Upper lobe of left lung (tissue), 6 donors: ENCODE measurements around the gene RECQL5. TPM values are rescaled to one million over a fixed set of nuclear protein-coding genes. Genes with fewer than 3 reads are reported as not detected.

Experiments used
- ATAC-seq, 2 donors: fragments of 200-7000 bp; cut with Tn5 transposase; one replicate each; pipeline ENCODE4 v1.9.1; 2022; ENCODE audit warnings: mild to moderate bottlenecking in 2 of 2, moderate library complexity in 2 of 2; ENCODE audit not compliant: low FRiP score in 2 of 2
- DNase-seq, 2 donors: peaks; one replicate each; pipeline ENCODE4 v3.0.0-alpha.2; 2019 to 2020
- H3K27ac ChIP-seq, 4 donors: fragments of 200-600 bp; sonication (generic); one replicate each; pipeline ENCODE4 v1.5.1; 2016 to 2019
- H3K27me3 ChIP-seq, 4 donors: fragments of 200-600 bp; sonication (generic); one replicate each; pipeline ENCODE4 v1.5.1; 2017 to 2019
- H3K36me3 ChIP-seq, 4 donors: fragments of 200-600 bp; sonication (generic); one replicate each; pipeline ENCODE4 v1.5.1; 2016 to 2019
- H3K4me1 ChIP-seq, 4 donors: fragments of 200-600 bp; sonication (generic); one replicate each; pipeline ENCODE4 v1.5.1; 2018 to 2019
- H3K4me3 ChIP-seq, 4 donors: fragments of 200-600 bp; sonication (generic); one replicate each; pipeline ENCODE4 v1.5.1; 2017 to 2019; ENCODE audit warnings: mild to moderate bottlenecking in 2 of 4, moderate library complexity in 1 of 4
- H3K9me3 ChIP-seq, 4 donors: fragments of 200-600 bp; sonication (generic); one replicate each; pipeline ENCODE4 v1.5.1; 2018 to 2019
- CTCF ChIP-seq, 6 experiments: fragments of 450-650 bp in 4 of 6; fragments of 200-600 bp in 2 of 6; sonication (generic) in 2 of 6; IDR thresholded peaks; one replicate each; pipeline ENCODE4 v1.5.1; 2016 to 2019; ENCODE audit warnings: antibody characterized with exemption in 6 of 6
- EP300 ChIP-seq, 4 donors: sonication (generic); formaldehyde crosslinking; IDR thresholded peaks; one replicate each; pipeline ENCODE4 v1.5.1; 2017; ENCODE audit warnings: antibody characterized with exemption in 4 of 4, control low read depth in 2 of 4
- POLR2A ChIP-seq, 4 donors: fragments of 450-650 bp; IDR thresholded peaks; one replicate each; pipeline ENCODE4 v1.5.1; 2016 to 2017; ENCODE audit warnings: antibody characterized with exemption in 4 of 4, mild to moderate bottlenecking in 2 of 4
- POLR2AphosphoS5 ChIP-seq, 2 donors: sonication (generic); formaldehyde crosslinking; IDR thresholded peaks; one replicate each; pipeline ENCODE4 v1.5.1; 2017; ENCODE audit warnings: antibody characterized with exemption in 2 of 2
- WGBS, 2 donors: methylation state at CpG; one replicate each; pipeline ENCODE4 v1.1.5; 2017 to 2018; 5-methylcytosine and 5-hydroxymethylcytosine counted together
- total RNA-seq, 6 donors: library from RNA; depleted of rRNA in 4 of 6; stranded (reverse); fragments of >200 nt in 4 of 6; gene quantifications; one replicate each; pipeline versions ENCODE4 v1.1.0 to v1.2.1, GENCODE V29; 2016 to 2021
- donor health status: DM: no; HTN: no; CAD: no; lungs with moderate emphysema.
- donor health status: DM: no; HTN: yes; CAD: no; lungs with severe emphysema.

Gene RECQL5
- total RNA-seq, 6 donors from 2014 or later = 11.4 to 97.4 (median 41.4) TPM

DNA sequence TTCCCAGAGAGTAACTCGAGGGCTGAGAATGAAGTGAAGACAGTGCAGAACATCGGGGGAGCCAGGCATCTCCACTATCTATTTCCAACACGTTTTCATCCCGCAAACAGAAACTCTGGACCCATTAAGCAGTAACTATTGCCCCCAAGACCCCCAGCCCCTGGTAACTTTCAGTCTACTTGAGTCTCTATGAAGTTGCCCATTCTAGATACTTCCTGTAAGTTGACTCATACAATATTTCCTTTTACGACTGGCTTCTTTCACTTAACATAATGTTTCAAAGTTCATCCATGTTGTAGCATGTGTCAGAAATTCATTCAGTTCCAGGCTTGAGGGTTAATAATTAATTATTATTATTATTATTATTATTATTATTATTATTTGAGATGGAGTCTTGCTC is 59.9 kb downstream of the RECQL5 start:
- Histone ChIP-seq H3K27ac (no peak overlapping the region), H3K4me1 (peaks cover 0 to 13% (median 0%) of the 10 kb centered on the region in 4 donors), H3K9me3 (no peaks in the 10 kb centered on the region), H3K27me3 (no peaks in the 10 kb centered on the region), H3K4me3 (no peak overlapping the region), H3K36me3 (peaks cover 0 to 31% (median 11%) of the 10 kb centered on the region in 4 donors)
- ATAC-seq (no peak), DNase-seq (no peak)
- TF ChIP-seq EP300 (IDR thresholded peaks at IDR 0.05) (no peak), POLR2A (IDR thresholded peaks at IDR 0.05) (no peak), POLR2AphosphoS5 (IDR thresholded peaks at IDR 0.05) (no peak), CTCF (IDR thresholded peaks at IDR 0.05) (no peak)
- 86 to 93% methylated on average over 5 of the region's 5 CpGs for WGBS, 2 donors

GRCh38 chr17:75605790-75606189 is 61.2 kb downstream of the RECQL5 start:
- 84 to 91% methylated on average over 13 to 16 of the region's 16 CpGs for WGBS, 2 donors
- no peak for TF ChIP-seq POLR2A (IDR thresholded peaks at IDR 0.05)
- TF ChIP-seq POLR2AphosphoS5 (IDR thresholded peaks at IDR 0.05) = no peak
- TF ChIP-seq CTCF (IDR thresholded peaks at IDR 0.05) = no peak
- no peak for TF ChIP-seq EP300 (IDR thresholded peaks at IDR 0.05)

GRCh38 chr17:75604034-75604695 is 62.8 kb downstream of the RECQL5 start:
- DNase-seq (no peak), ATAC-seq (peak in 1 of 2 donors; percentile 28)
- WGBS, 2 donors = 56 to 89% methylated on average over 5 to 6 of the region's 12 CpGs
- no peak overlapping the region for H3K27ac ChIP-seq
- TF ChIP-seq EP300 (IDR thresholded peaks at IDR 0.05) = no peak
- TF ChIP-seq POLR2AphosphoS5 (IDR thresholded peaks at IDR 0.05) = no peak
- TF ChIP-seq POLR2A (IDR thresholded peaks at IDR 0.05) = no peak
- TF ChIP-seq CTCF (IDR thresholded peaks at IDR 0.05) = no peak
- H3K4me1 ChIP-seq = peaks cover 0 to 13% (median 0%) of the 10 kb centered on the region in 4 donors
- H3K4me3 ChIP-seq = no peak overlapping the region
- H3K36me3 ChIP-seq = peaks cover 0 to 11% (median 0%) of the 10 kb centered on the region in 4 donors
- no peaks in the 10 kb centered on the region for H3K9me3 ChIP-seq
- no peaks in the 10 kb centered on the region for H3K27me3 ChIP-seq

More at GRCh38 chr17:75605790-75606189, 61.2 kb downstream of the RECQL5 start:
- Histone ChIP-seq H3K27me3 (no peaks in the 10 kb centered on the region), H3K4me1 (peaks cover 0 to 13% (median 0%) of the 10 kb centered on the region in 4 donors), H3K9me3 (no peaks in the 10 kb centered on the region), H3K4me3 (no peak overlapping the region), H3K36me3 (peaks cover 0 to 23% (median 8%) of the 10 kb centered on the region in 4 donors), H3K27ac (no peak overlapping the region)
- peak in 1 of 2 donors; percentile 76 for DNase-seq
- ATAC-seq = no peak

DNA sequence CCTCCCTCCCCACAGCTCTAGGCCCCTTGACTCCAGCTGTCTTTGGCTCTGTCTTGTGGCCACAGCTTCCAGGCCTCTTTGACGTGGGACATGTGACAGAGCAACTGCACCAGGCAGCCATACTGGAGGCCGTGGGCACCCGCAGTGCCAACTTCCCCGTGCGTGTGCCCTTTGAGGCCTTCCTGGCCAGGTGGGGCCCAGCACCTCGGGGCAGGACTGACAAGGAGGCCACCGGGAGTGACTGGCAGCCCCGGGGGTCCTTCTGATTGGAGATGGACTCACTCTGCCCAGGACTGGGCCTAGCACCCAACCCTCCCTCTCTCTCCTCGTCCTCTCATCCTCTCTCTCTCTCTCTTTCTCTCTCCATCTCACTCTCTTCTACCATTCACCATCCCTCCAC is 63.8 kb downstream of the RECQL5 start:
- Histone ChIP-seq H3K36me3 (peaks cover 0 to 11% (median 0%) of the 10 kb centered on the region in 4 donors), H3K27ac (no peak overlapping the region), H3K27me3 (no peaks in the 10 kb centered on the region), H3K9me3 (no peaks in the 10 kb centered on the region), H3K4me3 (no peak overlapping the region), H3K4me1 (peaks cover 0 to 13% (median 0%) of the 10 kb centered on the region in 4 donors)
- DNase-seq = no peak
- TF ChIP-seq EP300 (IDR thresholded peaks at IDR 0.05) (no peak), CTCF (IDR thresholded peaks at IDR 0.05) (no peak), POLR2AphosphoS5 (IDR thresholded peaks at IDR 0.05) (no peak), POLR2A (IDR thresholded peaks at IDR 0.05) (no peak)
- WGBS, 2 donors = 72 to 88% methylated on average over 8 to 9 of the region's 9 CpGs
- no peak for ATAC-seq
